Keratinocyte (primary cell): ENCODE data around the gene MAN1A2. TPM values are rescaled to one million over a fixed set of nuclear protein-coding genes. Genes with fewer than 3 reads are reported as not detected.

Experiments used
- DNase-seq: peaks from one replicate; pipeline ENCODE4 v3.0.0-alpha.2; 2011; ENCODE audit warnings: low read depth, missing footprints, low spot score
- FAIRE-seq: peaks from 2 replicates; lab custom pipeline; 2011; peaks lifted over from hg19 to GRCh38; lab: Jason Lieb, UNC
- H2AFZ ChIP-seq: 2 replicates; pipeline ENCODE4 v1.6.0; 2012; ENCODE audit warnings: low read length, control low read depth, inconsistent platforms; ENCODE audit not compliant: control insufficient read depth
- H3K27ac ChIP-seq: 2 replicates; pipeline ENCODE4 v1.5.1; 2011; ENCODE audit warnings: low read length; ENCODE audit not compliant: control insufficient read depth, insufficient read depth
- H3K27me3 ChIP-seq: 3 replicates; pipeline ENCODE4 v1.6.0; 2011; ENCODE audit warnings: low read length; ENCODE audit not compliant: control insufficient read depth, insufficient read depth; ENCODE audit errors: extremely low read depth
- H3K36me3 ChIP-seq, 2 experiments: 2 replicates in 1 of 2; 3 replicates in 1 of 2; pipeline ENCODE4 v1.5.1; 2011; ENCODE audit warnings: low read length in 2 of 2, mild to moderate bottlenecking in 1 of 2; ENCODE audit not compliant: control insufficient read depth in 2 of 2, insufficient read depth in 2 of 2; ENCODE audit errors: extremely low read depth in 1 of 2
- H3K4me1 ChIP-seq: 3 replicates; pipeline ENCODE4 v1.5.1; 2011; ENCODE audit warnings: low read length; ENCODE audit not compliant: control insufficient read depth, insufficient read depth; ENCODE audit errors: extremely low read depth
- H3K4me2 ChIP-seq: 3 replicates; pipeline ENCODE4 v1.6.0; 2011; ENCODE audit warnings: low read depth, low read length; ENCODE audit not compliant: control insufficient read depth, insufficient read depth; ENCODE audit errors: extremely low read depth
- H3K4me3 ChIP-seq, 3 experiments: fragments of 200-600 bp in 1 of 3; sonication (generic) in 1 of 3; 2 replicates in 2 of 3; 3 replicates in 1 of 3; pipeline ENCODE4 v1.5.1; 2011 to 2016; ENCODE audit warnings: low read length in 3 of 3, mild to moderate bottlenecking in 3 of 3, control low read depth in 2 of 3, inconsistent platforms in 1 of 3, low read depth in 1 of 3, mixed read lengths in 1 of 3, mixed run types in 1 of 3, moderate library complexity in 1 of 3; ENCODE audit not compliant: control insufficient read depth in 2 of 3, insufficient read depth in 2 of 3; ENCODE audit errors: extremely low read depth in 1 of 3
- H3K79me2 ChIP-seq: 2 replicates; pipeline ENCODE4 v1.6.0; 2012; ENCODE audit warnings: low read length; ENCODE audit not compliant: control insufficient read depth, insufficient read depth
- H3K9ac ChIP-seq: 3 replicates; pipeline ENCODE4 v1.6.0; 2011; ENCODE audit warnings: low read length; ENCODE audit not compliant: control insufficient read depth, insufficient read depth; ENCODE audit errors: extremely low read depth
- H3K9me1 ChIP-seq: 3 replicates; pipeline ENCODE4 v1.6.0; 2011; ENCODE audit warnings: low read length; ENCODE audit not compliant: control insufficient read depth, insufficient read depth; ENCODE audit errors: extremely low read depth
- H3K9me3 ChIP-seq: 2 replicates; pipeline ENCODE4 v1.5.1; 2012; ENCODE audit warnings: low read depth, low read length; ENCODE audit not compliant: control insufficient read depth
- H4K20me1 ChIP-seq: 3 replicates; pipeline ENCODE4 v1.6.0; 2011; ENCODE audit warnings: low read length; ENCODE audit not compliant: control insufficient read depth, insufficient read depth; ENCODE audit errors: extremely low read depth
- CTCF ChIP-seq, 3 experiments: IDR thresholded peaks in 1 of 3; conservative IDR thresholded peaks in 1 of 3; optimal IDR thresholded peaks in 1 of 3; 2 replicates in 2 of 3; 3 replicates in 1 of 3; pipeline versions ENCODE3 to v1.5.1; 2011; ENCODE audit warnings: low read length in 3 of 3, mild to moderate bottlenecking in 3 of 3, moderate library complexity in 2 of 3, control low read depth in 1 of 3, inconsistent platforms in 1 of 3; ENCODE audit not compliant: insufficient read depth in 2 of 3; ENCODE audit errors: extremely low read depth in 1 of 3
- EZH2 ChIP-seq: IDR thresholded peaks from one replicate; pipeline ENCODE4 v1.6.1; 2012; ENCODE audit warnings: inconsistent platforms, mild to moderate bottlenecking, low read length, moderate library complexity
- dilution Hi-C: fragments of 300-500 bp; cut with MboI; formaldehyde crosslinking; loops from one replicate; pipeline ENCODE4 v1.7.0; 2020; ENCODE audit warnings: low sequenced_read_pairs; ENCODE audit not compliant: extremely low pct_ligation_motif_present
- polyA plus RNA-seq, 5 experiments: library from polyadenylated mRNA; depleted of rRNA in 3 of 5; stranded (reverse) in 3 of 5; stranded (forward) in 1 of 5; unstranded in 1 of 5; fragments of >200 nt; gene quantifications; 1 replicate in 1 of 5; 2 replicates in 3 of 5; 3 replicates in 1 of 5; pipeline versions ENCODE4 v1.2.1 to v1.2.3, GENCODE V29; 2011 to 2012; ENCODE audit warnings: missing spikeins in 2 of 5, low read depth in 1 of 5, low replicate concordance in 1 of 5

MAN1A2 gene
- polyA plus RNA-seq, 1 donor (not counting 4 experiments of a cell fraction or from before 2014, with no cell fraction given): 19.0 TPM

GRCh38 chr1:117512728-117513321 lies 145.6 kb downstream of the MAN1A2 start:
- no peak overlapping the region for H3K9ac ChIP-seq
- no peak overlapping the region for H2AFZ ChIP-seq
- no peak overlapping the region for H3K4me2 ChIP-seq
- FAIRE-seq: no peak
- no peaks in the 10 kb centered on the region for H4K20me1 ChIP-seq
- H3K9me1 ChIP-seq: no peaks in the 10 kb centered on the region
- H3K27ac ChIP-seq: no peak overlapping the region
- H3K4me3 ChIP-seq: no peak overlapping the region
- H3K4me1 ChIP-seq: no peaks in the 10 kb centered on the region
- dilution Hi-C loops: no loop called here
- H3K36me3 ChIP-seq: no peaks in the 10 kb centered on the region
- DNase-seq: no peak
- H3K9me3 ChIP-seq: no peaks in the 10 kb centered on the region
- H3K27me3 ChIP-seq: no peaks in the 10 kb centered on the region
- no peaks in the 10 kb centered on the region for H3K79me2 ChIP-seq
- TF ChIP-seq CTCF (optimal IDR thresholded peaks at IDR 0.05 in 1 of 3, IDR thresholded peaks at IDR 0.05 in 1 of 3, conservative IDR thresholded peaks at IDR 0.05 in 1 of 3; ENCODE audit: extremely low read depth in 1 of 3, insufficient read depth in 2 of 3, low read length in 3 of 3): peak in 1 of 3 experiments; percentile 39
- TF ChIP-seq EZH2: no peak

DNA sequence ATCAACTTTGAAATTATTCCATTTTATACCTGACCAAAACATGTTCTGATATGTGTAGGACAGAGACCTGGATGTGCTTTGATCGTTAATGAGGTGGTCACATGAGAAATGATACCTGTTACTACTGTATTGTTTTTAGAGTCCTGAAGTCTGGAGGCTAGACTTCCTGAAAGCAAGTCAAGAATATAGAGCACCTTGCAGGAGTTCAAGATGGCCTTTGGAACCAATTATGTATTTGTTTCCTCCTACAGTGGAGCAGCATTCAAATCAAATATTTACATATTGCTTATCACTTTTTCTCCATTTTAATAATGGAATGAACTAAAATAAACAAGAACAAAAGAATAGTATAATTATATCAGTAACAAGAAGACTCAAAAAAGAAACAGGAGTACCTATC lies 155.9 kb downstream of the MAN1A2 start:
- Histone ChIP-seq H3K27ac (no peak overlapping the region), H3K9ac (no peak overlapping the region), H2AFZ (no peak overlapping the region), H3K4me3 (no peak overlapping the region), H3K36me3 (no peaks in the 10 kb centered on the region), H4K20me1 (no peaks in the 10 kb centered on the region), H3K4me2 (no peak overlapping the region), H3K27me3 (no peaks in the 10 kb centered on the region), H3K9me3 (no peaks in the 10 kb centered on the region), H3K9me1 (no peaks in the 10 kb centered on the region), H3K79me2 (no peaks in the 10 kb centered on the region), H3K4me1 (no peaks in the 10 kb centered on the region)
- FAIRE-seq (no peak), DNase-seq (no peak)
- TF ChIP-seq CTCF (optimal IDR thresholded peaks at IDR 0.05 in 1 of 3, IDR thresholded peaks at IDR 0.05 in 1 of 3, conservative IDR thresholded peaks at IDR 0.05 in 1 of 3; ENCODE audit: extremely low read depth in 1 of 3, insufficient read depth in 2 of 3, low read length in 3 of 3) (no peak), EZH2 (no peak)
- dilution Hi-C loops: no loop called here
